ENCODE measurements around the gene SCMH1.
"Not testable (repeated sequence)": the region's sequence is repeated elsewhere in the genome, so short reads cannot be mapped to it uniquely, and the experiment has no call there.

SCMH1 gene

GRCh38 chr1:41261926-41262618, 20.0 kb upstream of the SCMH1 start:
- TF ChIP-seq CTCF (IDR thresholded peaks at IDR 0.05; ENCODE audit: low read depth, low read length) (no peak), EZH2phosphoT487 (IDR thresholded peaks at IDR 0.05; ENCODE audit: low read depth) (no peak)
- H3K79me2 ChIP-seq (ENCODE audit: low read length) = no peaks in the 10 kb centered on the region
- no peaks in the 10 kb centered on the region for H3K4me1 ChIP-seq (ENCODE audit: low read length)
- no peaks in the 10 kb centered on the region for H4K20me1 ChIP-seq (ENCODE audit: insufficient read depth, low read length)
- H3K4me2 ChIP-seq (ENCODE audit: low read length) = no peak overlapping the region
- H3K4me3 ChIP-seq (ENCODE audit: low read length) = no peak overlapping the region
- H3K9me3 ChIP-seq (ENCODE audit: insufficient read depth, low read length) = no peaks in the 10 kb centered on the region
- H2AFZ ChIP-seq (ENCODE audit: low read depth, low read length) = no peak overlapping the region
- H3K9ac ChIP-seq (ENCODE audit: low read length) = no peak overlapping the region
- H3K27ac ChIP-seq (ENCODE audit: low read length) = no peak overlapping the region
- no peaks in the 10 kb centered on the region for H3K36me3 ChIP-seq (replicated peaks; ENCODE audit: low read depth, low read length)
- H3K27me3 ChIP-seq (ENCODE audit: low read depth, low read length) = no peaks in the 10 kb centered on the region

GRCh38 chr1:41260768-41261167, 18.7 kb upstream of the SCMH1 start:
- Histone ChIP-seq H3K4me2 (ENCODE audit: low read length) (no peak overlapping the region), H3K27me3 (ENCODE audit: low read depth, low read length) (no peaks in the 10 kb centered on the region), H3K9me3 (ENCODE audit: insufficient read depth, low read length) (no peaks in the 10 kb centered on the region), H3K27ac (ENCODE audit: low read length) (no peak overlapping the region), H3K36me3 (replicated peaks; ENCODE audit: low read depth, low read length) (no peaks in the 10 kb centered on the region), H4K20me1 (ENCODE audit: insufficient read depth, low read length) (no peaks in the 10 kb centered on the region), H3K4me1 (ENCODE audit: low read length) (no peaks in the 10 kb centered on the region), H3K9ac (ENCODE audit: low read length) (no peak overlapping the region), H2AFZ (ENCODE audit: low read depth, low read length) (no peak overlapping the region), H3K79me2 (ENCODE audit: low read length) (no peaks in the 10 kb centered on the region), H3K4me3 (ENCODE audit: low read length) (no peak overlapping the region)
- TF ChIP-seq EZH2phosphoT487 (IDR thresholded peaks at IDR 0.05; ENCODE audit: low read depth) = no peak
- TF ChIP-seq CTCF (IDR thresholded peaks at IDR 0.05; ENCODE audit: low read depth, low read length) = no peak

- no peak for TF ChIP-seq EZH2phosphoT487 (IDR thresholded peaks at IDR 0.05; ENCODE audit: low read depth)
- no peak for TF ChIP-seq CTCF (IDR thresholded peaks at IDR 0.05; ENCODE audit: low read depth, low read length)
Observed at GRCh38 chr1:41259221-41259620, 17.1 kb upstream of the SCMH1 start.

GRCh38 chr1:41255978-41256377, 13.9 kb upstream of the SCMH1 start:
- Histone ChIP-seq H3K36me3 (replicated peaks; ENCODE audit: low read depth, low read length) (no peaks in the 10 kb centered on the region), H4K20me1 (ENCODE audit: insufficient read depth, low read length) (no peaks in the 10 kb centered on the region), H3K27ac (ENCODE audit: low read length) (no peak overlapping the region), H3K4me3 (ENCODE audit: low read length) (no peak overlapping the region), H3K4me2 (ENCODE audit: low read length) (no peak overlapping the region), H3K4me1 (ENCODE audit: low read length) (no peaks in the 10 kb centered on the region), H3K9me3 (ENCODE audit: insufficient read depth, low read length) (no peaks in the 10 kb centered on the region), H3K9ac (ENCODE audit: low read length) (no peak overlapping the region), H3K79me2 (ENCODE audit: low read length) (no peaks in the 10 kb centered on the region), H2AFZ (ENCODE audit: low read depth, low read length) (no peak overlapping the region), H3K27me3 (ENCODE audit: low read depth, low read length) (no peaks in the 10 kb centered on the region)
- no peak for TF ChIP-seq CTCF (IDR thresholded peaks at IDR 0.05; ENCODE audit: low read depth, low read length)
- TF ChIP-seq EZH2phosphoT487 (IDR thresholded peaks at IDR 0.05; ENCODE audit: low read depth) = no peak

More at GRCh38 chr1:41259221-41259620, 17.1 kb upstream of the SCMH1 start:
- no peak overlapping the region for H3K4me2 ChIP-seq (ENCODE audit: low read length)
- H4K20me1 ChIP-seq (ENCODE audit: insufficient read depth, low read length) = no peaks in the 10 kb centered on the region
- no peaks in the 10 kb centered on the region for H3K36me3 ChIP-seq (replicated peaks; ENCODE audit: low read depth, low read length)
- H3K9me3 ChIP-seq (ENCODE audit: insufficient read depth, low read length) = no peaks in the 10 kb centered on the region
- no peak overlapping the region for H3K27ac ChIP-seq (ENCODE audit: low read length)
- H3K4me1 ChIP-seq (ENCODE audit: low read length) = no peaks in the 10 kb centered on the region
- no peaks in the 10 kb centered on the region for H3K27me3 ChIP-seq (ENCODE audit: low read depth, low read length)
- no peak overlapping the region for H3K9ac ChIP-seq (ENCODE audit: low read length)
- H3K79me2 ChIP-seq (ENCODE audit: low read length) = no peaks in the 10 kb centered on the region
- no peak overlapping the region for H2AFZ ChIP-seq (ENCODE audit: low read depth, low read length)
- no peak overlapping the region for H3K4me3 ChIP-seq (ENCODE audit: low read length)

- H3K9ac ChIP-seq (ENCODE audit: low read length); H3K4me1 ChIP-seq (ENCODE audit: low read length); H3K36me3 ChIP-seq (replicated peaks; ENCODE audit: low read depth, low read length); H2AFZ ChIP-seq (ENCODE audit: low read depth, low read length); H3K9me3 ChIP-seq (ENCODE audit: insufficient read depth, low read length); H3K27ac ChIP-seq (ENCODE audit: low read length); H3K4me2 ChIP-seq (ENCODE audit: low read length); H4K20me1 ChIP-seq (ENCODE audit: insufficient read depth, low read length); H3K79me2 ChIP-seq (ENCODE audit: low read length); H3K4me3 ChIP-seq (ENCODE audit: low read length); H3K27me3 ChIP-seq (ENCODE audit: low read depth, low read length): not testable (repeated sequence)
Observed at GRCh38 chr1:41251120-41251519, 9.0 kb upstream of the SCMH1 start.

All from OCI-LY3 (cell line).